Neuronal stem cell (in vitro differentiated cells): ENCODE results near the gene MAD1L1.
A peak's percentile ranks its signal among the peaks of the same experiment; 100 is the strongest.

Experiments
- DNase-seq: peaks from one replicate; pipeline ENCODE4 v3.0.0-alpha.2; 2013; ENCODE audit warnings: low spot score
- H2AFZ ChIP-seq: one replicate; pipeline ENCODE4 v1.6.1; 2013; ENCODE audit warnings: mild to moderate bottlenecking, low read length, inconsistent platforms
- H2AK5ac ChIP-seq: 2 replicates; pipeline ENCODE4 v1.6.1; 2013; ENCODE audit warnings: low read depth, mild to moderate bottlenecking, inconsistent platforms, low read length, moderate library complexity, mixed read lengths
- H2BK120ac ChIP-seq: 2 replicates; pipeline ENCODE4 v1.6.1; 2013; ENCODE audit warnings: low read depth, mild to moderate bottlenecking, inconsistent platforms, low read length, moderate library complexity, mixed read lengths
- H2BK12ac ChIP-seq: one replicate; pipeline ENCODE4 v1.6.1; 2013; ENCODE audit warnings: low read length, inconsistent platforms
- H2BK15ac ChIP-seq: 2 replicates; pipeline ENCODE4 v1.6.1; 2013; ENCODE audit warnings: mild to moderate bottlenecking, low read length, inconsistent platforms, mixed read lengths
- H2BK5ac ChIP-seq: one replicate; pipeline ENCODE4 v1.6.1; 2013; ENCODE audit warnings: inconsistent platforms, mild to moderate bottlenecking, low read length, moderate library complexity
- H3K14ac ChIP-seq: one replicate; pipeline ENCODE4 v1.6.1; 2013; ENCODE audit warnings: low read length, inconsistent platforms
- H3K18ac ChIP-seq: 2 replicates; pipeline ENCODE4 v1.6.1; 2013; ENCODE audit warnings: low read length, inconsistent platforms
- H3K23ac ChIP-seq: 2 replicates; pipeline ENCODE4 v1.6.1; 2013; ENCODE audit warnings: low read depth, mild to moderate bottlenecking, mixed read lengths, low read length, inconsistent platforms; ENCODE audit not compliant: poor library complexity
- H3K27ac ChIP-seq: replicated peaks from 3 replicates; pipeline ENCODE4 v1.5.1; 2013; ENCODE audit warnings: low read length, inconsistent platforms
- H3K27me3 ChIP-seq, 3 experiments: 2 replicates each; pipeline ENCODE4 v1.6.1; 2013; ENCODE audit warnings: low read length in 3 of 3, mild to moderate bottlenecking in 2 of 3, inconsistent platforms in 1 of 3, low read depth in 1 of 3, mixed read lengths in 1 of 3, moderate library complexity in 1 of 3; ENCODE audit not compliant: control insufficient read depth in 3 of 3, insufficient read depth in 3 of 3
- H3K36me3 ChIP-seq, 2 donors: replicated peaks in 1 of 2; 2 replicates each; pipeline ENCODE4 v1.6.1; 2013; ENCODE audit warnings: low read length in 2 of 2; ENCODE audit not compliant: control insufficient read depth in 2 of 2, insufficient read depth in 2 of 2
- H3K4ac ChIP-seq: 2 replicates; pipeline ENCODE4 v1.6.1; 2013; ENCODE audit warnings: inconsistent platforms, mild to moderate bottlenecking, low read length, moderate library complexity
- H3K4me1 ChIP-seq, 2 donors: 1 replicate in 1 of 2; 2 replicates in 1 of 2; pipeline ENCODE4 v1.6.1; 2013; ENCODE audit warnings: low read length in 2 of 2, low read depth in 1 of 2; ENCODE audit not compliant: control insufficient read depth in 2 of 2, insufficient read depth in 1 of 2
- H3K4me2 ChIP-seq: one replicate; pipeline ENCODE4 v1.6.1; 2013; ENCODE audit warnings: mild to moderate bottlenecking, low read length, inconsistent platforms; ENCODE audit not compliant: insufficient read depth, poor library complexity, severe bottlenecking
- H3K4me3 ChIP-seq, 2 donors: 2 replicates each; pipeline ENCODE4 v1.5.1; 2013; ENCODE audit warnings: low read length in 2 of 2, mild to moderate bottlenecking in 2 of 2, inconsistent platforms in 1 of 2, moderate library complexity in 1 of 2
- H3K79me1 ChIP-seq: one replicate; pipeline ENCODE4 v1.6.1; 2013; ENCODE audit warnings: low read depth, mild to moderate bottlenecking, inconsistent platforms, low read length, moderate library complexity
- H3K9ac ChIP-seq: one replicate; pipeline ENCODE4 v1.6.1; 2013; ENCODE audit warnings: mild to moderate bottlenecking, low read depth, low read length, inconsistent platforms; ENCODE audit not compliant: poor library complexity
- H3K9me3 ChIP-seq, 2 donors: replicated peaks in 1 of 2; 2 replicates each; pipeline versions ENCODE3 to v1.6.1; 2013; ENCODE audit warnings: low read length in 2 of 2, mild to moderate bottlenecking in 2 of 2, inconsistent platforms in 1 of 2, low read depth in 1 of 2, mixed read lengths in 1 of 2, moderate library complexity in 1 of 2; ENCODE audit not compliant: control insufficient read depth in 2 of 2, insufficient read depth in 1 of 2
- H4K8ac ChIP-seq: one replicate; pipeline ENCODE4 v1.6.1; 2013; ENCODE audit warnings: low read depth, mild to moderate bottlenecking, inconsistent platforms, low read length, moderate library complexity
- H4K91ac ChIP-seq: one replicate; pipeline ENCODE4 v1.6.1; 2013; ENCODE audit warnings: low read length, low read depth, mild to moderate bottlenecking, inconsistent platforms; ENCODE audit not compliant: poor library complexity
- WGBS, 2 donors: extraction: QIAGEN DNeasy Blood & Tissue Kit; methylation state at CpG; one replicate each; pipeline ENCODE4 v1.1.7; 2013; ENCODE audit warnings: missing lambda C conversion rate in 2 of 2, mixed read lengths in 1 of 2; ENCODE audit not compliant: insufficient read length in 2 of 2, insufficient replicate concordance in 1 of 2; ENCODE audit errors: extremely low coverage in 2 of 2; 5-methylcytosine and 5-hydroxymethylcytosine counted together

Gene MAD1L1

DNA sequence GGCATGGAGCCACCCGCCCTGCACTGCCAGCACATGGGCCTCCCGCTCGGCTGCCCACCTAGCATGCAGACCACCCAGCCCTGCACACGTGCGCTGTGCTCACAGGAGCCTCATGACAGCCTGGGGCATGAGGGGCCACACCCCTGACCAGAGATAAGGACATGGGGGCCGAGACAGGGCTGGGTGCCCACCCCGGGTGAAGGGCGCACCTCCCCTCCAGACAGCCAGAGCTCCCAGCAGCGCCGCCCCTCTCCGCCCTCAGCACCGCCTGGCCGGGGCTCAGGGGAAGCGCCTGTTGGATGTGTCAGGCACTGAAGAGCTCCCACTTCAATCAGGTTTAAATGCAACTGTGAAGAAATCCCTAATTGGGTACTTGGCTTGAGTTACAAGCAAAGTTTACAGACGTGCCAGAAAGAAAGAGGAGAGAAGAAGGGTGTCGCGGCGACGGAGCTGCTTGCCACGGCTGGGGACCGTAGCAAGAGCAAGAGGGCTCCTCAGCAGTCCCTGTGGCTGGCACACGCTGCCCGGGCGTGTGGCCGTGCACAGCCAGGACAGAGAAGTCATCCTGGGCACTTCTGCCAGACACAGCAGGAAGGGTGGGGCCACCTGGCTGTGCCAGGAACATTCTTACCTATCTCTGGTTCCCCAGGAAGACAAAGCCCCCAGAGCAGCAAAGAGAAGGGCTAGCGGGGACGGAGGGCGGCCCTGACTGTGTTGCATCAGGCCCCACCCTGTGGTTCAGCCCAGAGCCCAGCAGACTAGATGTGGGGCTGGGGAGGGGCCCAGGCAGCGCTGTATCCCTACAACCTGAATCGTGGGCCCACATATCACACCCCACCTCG, 315.3 kb downstream of the MAD1L1 start:
- Histone ChIP-seq H3K9me3 (no peaks in the 10 kb centered on the region), H3K27me3 (no peaks in the 10 kb centered on the region)

DNA sequence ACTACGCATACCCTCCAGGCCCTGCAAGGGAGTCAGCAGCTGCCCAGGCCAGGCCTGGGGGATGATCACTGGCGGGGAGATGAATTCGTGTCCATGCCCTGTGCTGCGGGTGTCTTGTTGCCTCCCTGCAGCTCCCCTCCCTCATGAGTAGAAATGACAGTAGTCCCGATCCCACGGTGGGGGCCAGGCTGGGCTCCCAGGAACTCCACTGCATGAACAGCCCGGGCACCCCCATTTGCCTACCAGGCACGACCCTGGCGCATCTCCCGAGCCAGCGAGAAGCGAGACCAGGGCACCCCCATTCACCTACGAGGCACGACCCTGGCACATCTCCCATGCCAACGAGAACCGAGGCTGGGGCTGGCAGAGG, 316.2 kb downstream of the MAD1L1 start:
- Histone ChIP-seq H2BK5ac (peak overlapping the region; percentile 82), H3K23ac (peak overlapping the region; percentile 86), H4K8ac (no peak overlapping the region), H3K4me3 (peak overlapping the region in 1 of 2 donors; percentile 52), H3K27ac (no peak overlapping the region), H2BK15ac (no peak overlapping the region), H3K4me1 (peaks cover 0 to 2% of the 10 kb centered on the region in 2 donors), H3K9ac (no peak overlapping the region), H3K4me2 (no peak overlapping the region), H3K14ac (peak overlapping the region; percentile 76), H2BK120ac (no peak overlapping the region), H3K79me1 (peaks cover 9% of the 10 kb centered on the region), H2AK5ac (no peak overlapping the region), H3K4ac (no peak overlapping the region), H3K18ac (no peak overlapping the region), H2AFZ (no peak overlapping the region), H3K36me3 (no peaks in the 10 kb centered on the region), H3K27me3 (no peaks in the 10 kb centered on the region), H3K9me3 (no peaks in the 10 kb centered on the region), H4K91ac (peak overlapping the region; percentile 22), H2BK12ac (no peak overlapping the region)
- WGBS, 2 donors = no CpG with 5 or more reads among the region's 16 CpGs
- DNase-seq = no peak

More for the DNA sequence above, 315.3 kb downstream of the MAD1L1 start:
- H3K36me3 ChIP-seq = no peaks in the 10 kb centered on the region
- peaks cover 7% of the 10 kb centered on the region for H3K79me1 ChIP-seq
- no peak overlapping the region for H2BK120ac ChIP-seq
- no peak overlapping the region for H4K8ac ChIP-seq
- H2AFZ ChIP-seq = no peak overlapping the region
- no peak for DNase-seq
- H3K4me3 ChIP-seq = no peak overlapping the region
- no peak overlapping the region for H3K9ac ChIP-seq
- peaks cover 0 to 2% of the 10 kb centered on the region in 2 donors for H3K4me1 ChIP-seq
- no CpG with 5 or more reads among the region's 31 CpGs for WGBS, 2 donors
- H3K4me2 ChIP-seq = no peak overlapping the region
- H2BK5ac ChIP-seq = peak overlapping the region; percentile 82
- H3K14ac ChIP-seq = peak overlapping the region; percentile 75
- no peak overlapping the region for H3K27ac ChIP-seq
- H3K18ac ChIP-seq = peak overlapping the region; percentile 59
- no peak overlapping the region for H2AK5ac ChIP-seq
- H3K23ac ChIP-seq = peak overlapping the region; percentile 86
- H3K4ac ChIP-seq = no peak overlapping the region
- H4K91ac ChIP-seq = no peak overlapping the region
- no peak overlapping the region for H2BK15ac ChIP-seq
- H2BK12ac ChIP-seq = peak overlapping the region; percentile 90

DNA sequence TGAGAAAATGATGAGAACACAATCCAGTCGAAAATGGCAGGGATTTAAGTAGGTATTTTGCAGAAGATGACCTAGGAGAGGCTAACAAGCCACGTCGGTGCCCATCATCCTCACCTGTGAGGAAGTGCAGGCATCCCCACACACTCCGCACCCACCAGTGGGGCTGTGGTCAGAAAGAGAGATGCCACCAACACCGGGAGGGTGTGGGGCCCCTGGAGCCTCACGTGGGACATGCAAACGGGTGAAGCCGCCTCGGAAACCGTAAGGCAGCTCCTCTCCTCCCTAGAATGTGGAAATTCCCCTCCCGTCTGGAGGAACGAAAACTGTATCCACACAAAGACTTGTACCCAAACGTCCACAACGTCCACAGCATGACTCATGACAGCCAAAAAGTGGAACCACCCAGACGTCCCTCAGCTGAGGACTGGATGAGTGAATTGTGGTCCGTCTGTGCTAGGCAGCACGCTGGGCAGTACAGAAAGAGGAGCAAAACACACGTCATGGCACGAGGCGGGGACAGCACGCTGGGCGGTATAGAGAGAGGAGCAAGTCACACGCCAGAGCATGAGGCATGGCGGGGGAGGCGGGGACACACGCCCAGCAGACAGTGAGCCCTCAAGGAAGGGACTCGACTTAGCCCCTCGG, 316.7 kb downstream of the MAD1L1 start:
- Histone ChIP-seq H3K79me1 (peaks cover 9% of the 10 kb centered on the region), H3K23ac (peak overlapping the region; percentile 86), H3K4ac (no peak overlapping the region), H3K4me1 (peaks cover 0 to 2% of the 10 kb centered on the region in 2 donors), H2BK120ac (no peak overlapping the region), H3K9ac (peak overlapping the region; percentile 12), H3K4me2 (no peak overlapping the region), H3K27ac (no peak overlapping the region), H2BK12ac (no peak overlapping the region), H3K18ac (peak overlapping the region; percentile 66), H2BK5ac (peak overlapping the region; percentile 82), H4K91ac (peak overlapping the region; percentile 22), H2AK5ac (no peak overlapping the region), H4K8ac (no peak overlapping the region), H3K9me3 (no peaks in the 10 kb centered on the region), H3K36me3 (no peaks in the 10 kb centered on the region), H2BK15ac (no peak overlapping the region), H2AFZ (no peak overlapping the region), H3K27me3 (no peaks in the 10 kb centered on the region), H3K14ac (peak overlapping the region; percentile 76), H3K4me3 (peak overlapping the region in 1 of 2 donors; percentile 52)
- WGBS, 2 donors = no CpG with 5 or more reads among the region's 28 CpGs
- DNase-seq = no peak

DNA sequence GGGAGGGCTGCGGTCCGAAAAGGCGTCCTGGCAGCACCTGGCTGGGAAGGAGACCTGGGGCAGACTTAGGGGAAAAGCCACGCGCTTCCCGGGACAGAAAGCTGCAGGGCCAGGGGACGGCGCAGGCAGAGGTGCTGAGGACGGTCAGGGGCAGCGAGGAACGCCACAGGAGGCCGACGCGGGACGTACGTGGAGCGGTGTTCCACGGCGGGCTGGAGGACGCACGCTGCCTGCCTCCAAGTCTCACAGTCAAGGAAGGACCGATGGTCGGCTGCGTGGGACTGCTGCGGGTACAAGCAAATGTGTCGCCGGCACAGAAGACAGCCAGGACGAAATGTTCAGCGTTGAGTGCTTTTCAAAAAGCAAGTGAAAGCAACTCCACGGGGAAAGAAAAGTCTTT, 317.4 kb downstream of the MAD1L1 start:
- H2BK15ac ChIP-seq = no peak overlapping the region
- H4K91ac ChIP-seq = no peak overlapping the region
- H3K4ac ChIP-seq = no peak overlapping the region

More for the DNA sequence above, 317.4 kb downstream of the MAD1L1 start:
- H2BK12ac ChIP-seq = no peak overlapping the region
- no peak overlapping the region for H3K4me3 ChIP-seq
- DNase-seq = no peak
- H3K23ac ChIP-seq = peak overlapping the region; percentile 89
- no peak overlapping the region for H2BK120ac ChIP-seq
- peak overlapping the region; percentile 63 for H2AK5ac ChIP-seq
- no peak overlapping the region for H3K4me2 ChIP-seq
- H2AFZ ChIP-seq = no peak overlapping the region
- H3K9me3 ChIP-seq = no peaks in the 10 kb centered on the region
- H3K27me3 ChIP-seq = no peaks in the 10 kb centered on the region
- H3K27ac ChIP-seq = no peak overlapping the region
- H3K18ac ChIP-seq = peak overlapping the region; percentile 64
- WGBS, 2 donors = no CpG with 5 or more reads among the region's 30 CpGs
- peaks cover 0 to 2% of the 10 kb centered on the region in 2 donors for H3K4me1 ChIP-seq
- no peak overlapping the region for H4K8ac ChIP-seq
- peak overlapping the region; percentile 82 for H2BK5ac ChIP-seq
- H3K9ac ChIP-seq = no peak overlapping the region
- peaks cover 11% of the 10 kb centered on the region for H3K79me1 ChIP-seq
- H3K14ac ChIP-seq = no peak overlapping the region
- no peaks in the 10 kb centered on the region for H3K36me3 ChIP-seq
